Right cardiac atrium (tissue), 5 donors: ENCODE results near the gene ANKRD34B. TPM values are rescaled to one million over a fixed set of nuclear protein-coding genes. Genes with fewer than 3 reads are reported as not detected.

Experiments
- ATAC-seq, 2 donors: fragments of 200-7000 bp; cut with Tn5 transposase; one replicate each; pipeline versions ENCODE4 v1.8.0 to v1.9.1; 2020; ENCODE audit warnings: moderate library complexity in 2 of 2, mild to moderate bottlenecking in 1 of 2
- DNase-seq, 3 donors: peaks; one replicate each; pipeline ENCODE4 v3.0.0-alpha.2; 2020
- H3K27ac ChIP-seq: one replicate; pipeline ENCODE4 v1.5.1; 2013; ENCODE audit warnings: mild to moderate bottlenecking, low read length, control low read depth, moderate library complexity
- H3K27me3 ChIP-seq: one replicate; pipeline ENCODE4 v1.6.1; 2013; ENCODE audit not compliant: control insufficient read depth, insufficient read depth
- H3K4me1 ChIP-seq: one replicate; pipeline ENCODE4 v1.6.1; 2013; ENCODE audit warnings: low read length; ENCODE audit not compliant: control insufficient read depth, insufficient read depth
- H3K4me3 ChIP-seq: one replicate; pipeline ENCODE4 v1.5.1; 2013; ENCODE audit warnings: low read length, control low read depth
- H3K9me3 ChIP-seq: one replicate; pipeline ENCODE4 v1.6.1; 2013; ENCODE audit warnings: low read length; ENCODE audit not compliant: control insufficient read depth
- WGBS: extraction: QIAGEN DNeasy Blood & Tissue Kit; methylation state at CpG from one replicate; pipeline ENCODE4 v1.1.7; 2013; 5-methylcytosine and 5-hydroxymethylcytosine counted together
- intact Hi-C, 4 donors: fragments of 100-400 bp; cut with DNase I; formaldehyde crosslinking; loops; one replicate each; pipeline versions ENCODE4 v1.11.0 to v1.14.0; 2022 to 2023
- long read RNA-seq, 4 donors: library from polyadenylated mRNA; unstranded; transcript quantifications; one replicate each; pipeline ENCODE4 v2.0.0, GENCODE V29; 2020 to 2021
- polyA plus RNA-seq: library from polyadenylated mRNA; stranded (reverse); fragments of 200-250 nt; gene quantifications from one replicate; pipeline ENCODE4 v1.2.3, GENCODE V29; 2013
- total RNA-seq, 4 donors: library from RNA; stranded (reverse); fragmentation: NEBNext Ultra II Directional; extraction: Animal tissue kit (Norgen Biotek cat#: 25700); gene quantifications; one replicate each; pipeline ENCODE4 v1.2.1, GENCODE V29; 2021
- donor health status: healthy with polysubstance abuse.
- donor health status: DM: no; HTN: yes; CAD: no.
- donor health status: DM: no; HTN: no; CAD: no.
- donor health status: DM: no; HTN: yes; CAD: no; lungs with severe emphysema.
- donor health status: DM: yes; HTN: yes; CAD: no.

The ANKRD34B gene
- total RNA-seq, result not detected
- polyA plus RNA-seq, result not detected
- long read RNA-seq, donor 1, result 0 reads
- long read RNA-seq, donor 2, result 0 reads
- long read RNA-seq, donor 3, result 0 reads
- long read RNA-seq, donor 4, result 0 reads

DNA sequence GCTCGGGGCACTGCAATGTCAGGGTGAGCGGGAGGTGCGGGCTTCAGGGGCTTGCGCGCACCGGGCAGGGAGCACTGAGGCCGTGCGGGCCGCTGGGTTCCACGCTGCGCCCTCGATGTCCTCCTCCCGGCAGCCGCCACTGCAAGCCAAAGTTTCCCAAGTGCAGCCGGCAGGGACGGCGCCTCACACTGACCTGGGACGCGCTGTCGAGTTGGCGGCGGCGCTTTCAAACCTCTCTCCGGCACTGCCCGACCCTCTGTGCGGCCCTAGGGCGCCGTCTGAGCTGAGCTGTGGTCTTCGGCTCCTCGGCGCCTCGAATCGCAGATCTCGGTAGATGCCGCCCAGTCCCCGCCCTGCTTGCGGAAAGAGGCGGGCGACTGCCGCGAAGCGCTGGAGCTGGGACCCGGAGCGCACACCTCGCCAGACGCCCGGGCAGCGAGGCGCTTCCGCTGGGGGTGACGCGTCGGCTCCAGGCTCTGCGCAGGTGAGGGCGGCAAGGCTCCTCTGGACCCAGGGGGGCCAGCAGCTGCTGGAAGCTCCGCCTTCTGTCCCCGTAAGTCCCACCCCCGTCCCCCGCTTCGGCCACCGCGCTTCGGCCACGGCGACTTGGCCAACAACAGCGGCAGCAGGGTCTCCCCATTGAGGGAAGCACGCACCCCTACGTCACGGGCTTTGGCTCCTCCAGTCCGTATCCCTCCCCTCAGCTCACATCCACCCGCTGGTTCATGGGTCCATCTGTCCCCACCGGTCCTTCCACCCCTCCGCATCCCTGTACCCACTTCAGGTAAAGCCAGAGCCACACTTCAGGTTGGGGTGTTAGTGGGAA, at the start of gene ANKRD34B:
Gene ANKRD34B (minus strand): TSS at position 320 of the 826 bp plus-strand sequence. CDS start 10,261 bp downstream, outside the sequence.
- WGBS, result 2% methylated on average over 73 of the region's 73 CpGs
- peaks cover 5% of the 10 kb centered on the region for H3K4me1 ChIP-seq
- peak within 1 kb of the TSS; percentile 41 for H3K4me3 ChIP-seq
- DNase-seq, result peak in 1 of 3 donors; percentile 50
- H3K27me3 ChIP-seq, result peaks cover 5% of the 10 kb centered on the region
- ATAC-seq, result peak; percentile 21 to 40
- intact Hi-C loops, result no loop called here
- no peaks in the 10 kb centered on the region for H3K9me3 ChIP-seq
- H3K27ac ChIP-seq, result no peak within 1 kb of the TSS

DNA sequence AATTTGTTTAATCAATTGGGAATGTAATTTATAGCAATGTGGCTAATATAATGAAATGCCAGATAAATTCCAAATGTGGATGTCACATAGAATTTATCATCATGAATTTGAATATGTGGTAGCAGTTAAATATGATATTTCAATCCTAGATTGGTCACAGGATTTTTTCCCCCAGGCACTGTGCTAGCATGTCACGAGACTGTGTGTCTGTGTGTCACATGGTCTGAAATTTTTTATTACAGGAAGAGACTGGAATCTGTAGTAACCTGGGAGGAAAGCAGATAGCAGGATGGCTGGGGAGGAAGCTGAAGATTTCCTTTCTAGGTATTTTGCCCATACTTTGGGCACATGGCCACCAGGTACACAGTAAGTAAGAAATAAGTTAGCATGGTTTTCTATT, 49.0 kb upstream of the ANKRD34B start:
- no peak for ATAC-seq
- Histone ChIP-seq H3K4me1 (no peaks in the 10 kb centered on the region), H3K4me3 (no peak overlapping the region), H3K27me3 (no peaks in the 10 kb centered on the region), H3K27ac (no peak overlapping the region), H3K9me3 (no peaks in the 10 kb centered on the region)
- no peak for DNase-seq
- intact Hi-C loops, result no loop called here
- WGBS, result 69% methylated on average over 1 of the region's 1 CpG

- 97% methylated on average over 4 of the region's 4 CpGs for WGBS
- H3K27ac ChIP-seq, result no peak overlapping the region
- no peaks in the 10 kb centered on the region for H3K9me3 ChIP-seq
- intact Hi-C loops, result no loop called here
- ATAC-seq (no peak), DNase-seq (no peak)
- H3K4me1 ChIP-seq, result no peaks in the 10 kb centered on the region
- no peak overlapping the region for H3K4me3 ChIP-seq
- no peaks in the 10 kb centered on the region for H3K27me3 ChIP-seq
Measured at GRCh38 chr5:80618438-80618837, 48.4 kb upstream of the ANKRD34B start.

DNA sequence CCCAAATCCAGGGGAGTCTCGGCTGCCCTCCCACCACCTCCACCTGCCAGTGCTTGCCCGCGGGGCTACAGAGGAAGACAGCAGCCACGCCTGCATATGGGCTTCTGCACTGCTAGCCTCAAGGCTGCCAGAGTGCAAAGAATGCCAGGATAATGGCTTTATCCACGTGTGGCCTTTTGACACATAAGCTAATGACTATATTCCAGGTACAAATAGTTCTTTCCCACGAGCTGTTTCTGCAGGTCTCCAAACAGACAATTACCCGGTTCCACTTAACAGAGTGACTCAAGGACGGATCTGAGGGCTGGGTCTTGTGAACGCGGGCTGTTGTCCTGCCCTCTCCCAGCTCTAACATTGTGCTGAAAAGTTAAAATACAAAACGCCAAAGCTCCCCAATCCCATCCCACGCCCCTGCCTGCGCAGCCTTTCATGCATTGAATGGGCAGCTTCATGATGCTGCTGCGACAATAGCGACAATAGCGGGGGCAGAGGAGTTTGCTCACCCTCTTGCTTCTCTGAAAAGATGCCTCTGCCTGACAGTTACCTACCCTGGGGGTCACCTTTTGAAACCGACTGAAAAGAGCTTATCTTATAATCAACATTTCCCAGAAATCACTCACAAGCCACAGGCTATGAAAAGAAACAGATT, 45.3 kb upstream of the ANKRD34B start:
- WGBS, result 78% methylated on average over 17 of the region's 17 CpGs

GRCh38 chr5:80609692-80610091, 39.6 kb upstream of the ANKRD34B start:
- Histone ChIP-seq H3K4me3 (no peak overlapping the region), H3K4me1 (no peaks in the 10 kb centered on the region), H3K27me3 (no peaks in the 10 kb centered on the region), H3K27ac (no peak overlapping the region), H3K9me3 (no peaks in the 10 kb centered on the region)
- DNase-seq (no peak), ATAC-seq (no peak)
- WGBS, result 84% methylated on average over 1 of the region's 1 CpG
- intact Hi-C loops, result no loop called here

More for the DNA sequence above, 45.3 kb upstream of the ANKRD34B start:
- intact Hi-C loops, result no loop called here
- no peak for ATAC-seq
- no peak for DNase-seq
- Histone ChIP-seq H3K27ac (no peak overlapping the region), H3K4me1 (no peaks in the 10 kb centered on the region), H3K9me3 (no peaks in the 10 kb centered on the region), H3K4me3 (no peak overlapping the region), H3K27me3 (no peaks in the 10 kb centered on the region)

DNA sequence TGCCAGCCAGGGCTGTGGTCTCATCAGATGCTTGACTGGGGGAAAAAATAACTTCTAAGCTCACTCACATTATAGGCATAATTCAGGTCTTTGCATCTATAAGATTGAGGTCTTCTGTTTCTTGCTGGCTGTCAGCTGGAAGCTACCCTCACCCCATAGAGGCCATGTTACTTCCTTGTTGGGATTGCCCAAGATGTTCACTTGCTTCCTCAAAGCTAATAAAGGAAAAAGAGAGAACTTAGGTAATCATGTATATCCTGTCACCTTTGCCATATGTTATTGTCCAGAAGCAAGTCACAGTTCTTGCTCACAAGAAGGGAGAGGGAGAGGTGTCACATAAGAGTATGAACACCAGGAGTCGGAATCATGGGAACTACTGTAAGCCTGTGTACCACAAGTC, 38.7 kb upstream of the ANKRD34B start:
- no peak overlapping the region for H3K4me3 ChIP-seq
- 93% methylated on average over 1 of the region's 1 CpG for WGBS
- ATAC-seq (no peak), DNase-seq (no peak)
- H3K9me3 ChIP-seq, result no peaks in the 10 kb centered on the region
- intact Hi-C loops, result no loop called here
- no peak overlapping the region for H3K27ac ChIP-seq
- no peaks in the 10 kb centered on the region for H3K27me3 ChIP-seq
- no peaks in the 10 kb centered on the region for H3K4me1 ChIP-seq

GRCh38 chr5:80607832-80608231, 37.8 kb upstream of the ANKRD34B start:
- ATAC-seq, result no peak
- intact Hi-C loops, result no loop called here
- H3K4me3 ChIP-seq, result no peak overlapping the region

DNA sequence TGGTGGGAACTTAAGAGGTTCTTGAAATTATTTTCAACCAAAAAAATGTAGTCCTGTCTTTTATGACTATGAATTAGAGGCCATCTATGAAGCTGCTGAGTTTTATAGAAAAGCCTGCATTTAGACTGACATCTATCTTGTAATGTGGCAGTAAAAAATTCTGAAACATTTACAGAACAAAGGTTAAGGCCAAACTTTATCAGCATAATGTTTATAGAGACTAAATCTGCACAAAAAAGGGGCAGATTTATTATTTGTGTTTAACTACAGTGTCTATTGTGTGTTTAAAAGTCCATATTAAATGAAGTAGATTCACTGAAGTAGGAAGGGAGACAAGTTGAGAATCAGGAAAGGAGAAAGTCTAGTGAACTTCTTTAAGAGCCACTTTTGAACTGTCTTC, 37.3 kb upstream of the ANKRD34B start:
- intact Hi-C loops, result no loop called here
- DNase-seq, result no peak
- Histone ChIP-seq H3K9me3 (no peaks in the 10 kb centered on the region), H3K4me1 (no peaks in the 10 kb centered on the region), H3K27ac (no peak overlapping the region), H3K27me3 (no peaks in the 10 kb centered on the region), H3K4me3 (no peak overlapping the region)
- ATAC-seq, result no peak

More at GRCh38 chr5:80607832-80608231, 37.8 kb upstream of the ANKRD34B start:
- H3K9me3 ChIP-seq, result no peaks in the 10 kb centered on the region
- H3K27me3 ChIP-seq, result no peaks in the 10 kb centered on the region
- H3K4me1 ChIP-seq, result no peaks in the 10 kb centered on the region
- DNase-seq, result no peak
- H3K27ac ChIP-seq, result no peak overlapping the region

GRCh38 chr5:80600943-80601693, 31.0 kb upstream of the ANKRD34B start:
- intact Hi-C loops, result no loop called here
- Histone ChIP-seq H3K27me3 (no peaks in the 10 kb centered on the region), H3K4me1 (no peaks in the 10 kb centered on the region), H3K4me3 (no peak overlapping the region), H3K9me3 (no peaks in the 10 kb centered on the region), H3K27ac (no peak overlapping the region)
- ATAC-seq, result no peak
- DNase-seq, result no peak
- WGBS, result 93% methylated on average over 2 of the region's 2 CpGs

DNA sequence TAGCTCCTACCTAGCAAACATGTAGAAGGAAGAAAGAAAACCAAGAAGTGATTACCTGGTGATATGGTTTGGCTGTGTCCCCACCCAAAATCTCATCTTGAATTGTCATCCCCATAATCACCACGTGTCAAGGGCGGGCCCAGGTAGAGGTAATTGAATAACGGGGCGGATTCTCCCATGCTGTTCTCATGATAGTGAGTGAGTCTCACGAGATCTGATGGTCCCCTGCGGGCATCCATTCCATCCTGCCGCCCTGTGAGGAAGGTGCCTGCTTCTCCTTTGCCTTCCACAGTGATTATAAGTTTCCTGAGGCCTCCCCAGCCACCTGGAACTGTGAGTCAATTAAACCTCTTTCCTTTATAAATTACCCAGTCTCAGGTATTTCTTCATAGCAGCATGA, 27.4 kb upstream of the ANKRD34B start:
- Histone ChIP-seq H3K4me1 (no peaks in the 10 kb centered on the region), H3K27ac (no peak overlapping the region), H3K4me3 (no peak overlapping the region), H3K9me3 (no peaks in the 10 kb centered on the region), H3K27me3 (no peaks in the 10 kb centered on the region)
- intact Hi-C loops, result no loop called here
- WGBS, result 75% methylated on average over 7 of the region's 7 CpGs
- no peak for ATAC-seq
- DNase-seq, result no peak

- H3K4me3 ChIP-seq, result no peak overlapping the region
- no peaks in the 10 kb centered on the region for H3K4me1 ChIP-seq
- no peaks in the 10 kb centered on the region for H3K9me3 ChIP-seq
- 58% methylated on average over 2 of the region's 2 CpGs for WGBS
- H3K27me3 ChIP-seq, result no peaks in the 10 kb centered on the region
- intact Hi-C loops, result no loop called here
- ATAC-seq (peak in 1 of 2 donors; percentile 19), DNase-seq (no peak)
- no peak overlapping the region for H3K27ac ChIP-seq
Measured at GRCh38 chr5:80594810-80595209, 24.7 kb upstream of the ANKRD34B start.
